ENCODE measurements around the gene MCM3AP.

DNA sequence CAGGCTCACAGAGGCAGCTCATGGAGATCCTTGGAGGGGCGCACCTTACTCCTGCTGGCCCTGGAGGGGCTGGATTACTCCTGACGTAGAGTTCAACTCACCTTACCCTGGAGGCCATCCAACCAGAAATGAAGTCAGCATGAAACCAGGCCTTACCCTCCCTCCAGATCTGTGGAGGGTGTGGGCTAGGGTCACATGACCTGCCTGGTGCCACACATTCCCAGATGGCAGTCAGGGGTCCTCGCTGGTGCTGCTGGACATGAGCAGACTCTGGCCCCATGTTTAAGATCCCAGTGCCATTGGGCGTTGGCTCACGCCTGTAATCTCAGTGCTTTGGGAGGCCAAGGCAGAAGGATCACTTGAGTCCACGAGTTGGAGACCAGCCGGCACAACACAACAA, 33.8 kb upstream of the MCM3AP start:
- no peak for TF ChIP-seq GATA3 (IDR thresholded peaks at IDR 0.05; ENCODE audit: low read depth, low read length)
- no peak for TF ChIP-seq GATA2 (IDR thresholded peaks at IDR 0.05; ENCODE audit: low read depth, low read length)

Measured in SH-SY5Y (cell line).